HCT116 (cell line): ENCODE data around the gene NPAS4. TPM values are rescaled to one million over a fixed set of nuclear protein-coding genes. Genes with fewer than 3 reads are reported as not detected.

ENCODE experiments used
- ATAC-seq: fragments of 200-7000 bp; cut with Tn5 transposase; 2 replicates; pipeline ENCODE4 v1.9.1; 2020; ENCODE audit warnings: mild to moderate bottlenecking, moderate library complexity
- BruUV-seq: library from RNA; stranded (reverse); fragments of 400-500 nt; replicated peaks from 2 replicates; lab custom pipeline; 2021; lab: Mats Ljungman, UMichigan
- CTCF ChIA-PET: fragments of 300-600 bp; sonication (Branson Sonifier 250); formaldehyde crosslinking; loops from one replicate; lab custom pipeline; 2021; ENCODE audit warnings: antibody characterized with exemption; lab: Charles Lee
- POLR2A ChIA-PET: fragments of 300-600, 350-600 bp; sonication (Branson Sonifier 250); formaldehyde crosslinking; loops from one replicate; lab custom pipeline; 2021; ENCODE audit warnings: antibody characterized with exemption; lab: Charles Lee
- RAD21 ChIA-PET, 2 experiments: fragments of 300-600 bp; sonication (Branson Sonifier 250); formaldehyde crosslinking; loops; one replicate each; lab custom pipeline; 2023; ENCODE audit warnings: low total read pairs in 2 of 2; ENCODE audit not compliant: uncharacterized antibody in 2 of 2, unreplicated experiment in 2 of 2, low non-redundant PET in 1 of 2; lab: Charles Lee
- DNase-seq: peaks from one replicate; pipeline ENCODE4 v3.0.0-alpha.2; 2010; ENCODE audit warnings: low read depth, low spot score
- H2AFZ ChIP-seq: fragments of 200-600 bp; shearing (Covaris generic), sonication (generic); 2 replicates; pipeline ENCODE4 v1.6.1; 2017; ENCODE audit warnings: low read depth, mixed run types, mixed read lengths, antibody characterized with exemption, low read length; ENCODE audit not compliant: poor library complexity, severe bottlenecking
- H3K27ac ChIP-seq: 2 replicates; pipeline ENCODE4 v1.5.1; 2012; ENCODE audit warnings: low read depth, low read length
- H3K27me3 ChIP-seq: fragments of 200-600 bp; sonication (generic); 2 replicates; pipeline ENCODE4 v1.6.1; 2016; ENCODE audit warnings: mixed run types, low read length, mixed read lengths; ENCODE audit not compliant: insufficient read depth
- H3K36me3 ChIP-seq, 2 experiments: fragments of 200-500 bp in 1 of 2; fragments of 200-600 bp in 1 of 2; sonication (Bioruptor generic) in 1 of 2; sonication (generic) in 1 of 2; 2 replicates each; pipeline versions ENCODE4 v1.5.1 to v1.6.1; 2014 to 2016; ENCODE audit warnings: low read length in 2 of 2, inconsistent platforms in 1 of 2, mixed read lengths in 1 of 2, mixed run types in 1 of 2; ENCODE audit not compliant: insufficient read depth in 2 of 2, control insufficient read depth in 1 of 2
- H3K4me1 ChIP-seq, 2 experiments: fragments of 200-600 bp in 1 of 2; sonication (generic) in 1 of 2; 2 replicates each; pipeline versions ENCODE4 v1.5.1 to v1.6.1; 2012 to 2017; ENCODE audit warnings: low read length in 2 of 2, inconsistent platforms in 1 of 2, mild to moderate bottlenecking in 1 of 2, mixed read lengths in 1 of 2, mixed run types in 1 of 2, moderate library complexity in 1 of 2; ENCODE audit not compliant: insufficient read depth in 2 of 2, control insufficient read depth in 1 of 2
- H3K4me2 ChIP-seq: fragments of 200-600 bp; sonication (generic); 2 replicates; pipeline ENCODE4 v1.6.1; 2017; ENCODE audit warnings: mixed run types, low read length, mixed read lengths
- H3K4me3 ChIP-seq, 2 experiments: fragments of 200-600 bp in 1 of 2; sonication (generic) in 1 of 2; replicated peaks in 1 of 2; 2 replicates each; pipeline ENCODE4 v1.5.1; 2011 to 2016; ENCODE audit warnings: low read length in 2 of 2, control low read depth in 1 of 2, low read depth in 1 of 2, mild to moderate bottlenecking in 1 of 2, mixed read lengths in 1 of 2, mixed run types in 1 of 2
- H3K79me2 ChIP-seq: fragments of 200-600 bp; sonication (generic); 2 replicates; pipeline ENCODE4 v1.6.1; 2017; ENCODE audit warnings: mild to moderate bottlenecking, mixed run types, low read length, moderate library complexity, mixed read lengths; ENCODE audit not compliant: insufficient read depth
- H3K9ac ChIP-seq: fragments of 200-600 bp; sonication (generic); 2 replicates; pipeline ENCODE4 v1.6.1; 2016; ENCODE audit warnings: low read length, mixed read lengths
- H3K9me2 ChIP-seq: fragments of 200-600 bp; sonication (generic), shearing (Covaris generic); 2 replicates; pipeline ENCODE4 v1.6.1; 2017; ENCODE audit warnings: mixed run types, mild to moderate bottlenecking, moderate library complexity; ENCODE audit not compliant: insufficient read depth
- H3K9me3 ChIP-seq, 2 experiments: fragments of 200-500 bp in 1 of 2; fragments of 200-600 bp in 1 of 2; sonication (Bioruptor generic) in 1 of 2; sonication (generic) in 1 of 2; 2 replicates each; pipeline ENCODE4 v1.6.1; 2014 to 2017; ENCODE audit warnings: low read length in 2 of 2, mixed read lengths in 2 of 2, inconsistent platforms in 1 of 2, low read depth in 1 of 2, mild to moderate bottlenecking in 1 of 2, mixed run types in 1 of 2, moderate library complexity in 1 of 2; ENCODE audit not compliant: control insufficient read depth in 1 of 2, insufficient read depth in 1 of 2
- H4K20me1 ChIP-seq: fragments of 200-600 bp; sonication (generic), shearing (Covaris generic); 2 replicates; pipeline ENCODE4 v1.6.1; 2017; ENCODE audit warnings: mixed run types, mild to moderate bottlenecking, moderate library complexity; ENCODE audit not compliant: insufficient read depth
- EZH2phosphoT487 ChIP-seq: fragments of 200-600 bp; IDR thresholded peaks from 2 replicates; pipeline ENCODE4 v1.6.1; 2018; ENCODE audit warnings: antibody characterized with exemption, borderline replicate concordance
- POLR2AphosphoS5 ChIP-seq: IDR thresholded peaks from 2 replicates; pipeline ENCODE4 v1.6.1; 2011; ENCODE audit warnings: mild to moderate bottlenecking, low read depth, low read length, moderate library complexity
- RAD21 ChIP-seq: IDR thresholded peaks from 2 replicates; pipeline ENCODE4 v1.6.1; 2012; ENCODE audit warnings: low read depth, mild to moderate bottlenecking
- SP1 ChIP-seq: IDR thresholded peaks from 2 replicates; pipeline ENCODE4 v1.6.1; 2012; ENCODE audit warnings: low read depth
- ZFX ChIP-seq: fragments of 450-650 bp; IDR thresholded peaks from 2 replicates; pipeline ENCODE4 v1.6.1; 2017
- intact Hi-C: fragments of 100-400 bp; cut with micrococcal nuclease; formaldehyde crosslinking; loops from 2 replicates; pipeline ENCODE4 v1.10.0; 2022
- total RNA-seq: library from RNA; stranded (reverse); gene quantifications from one replicate; pipeline ENCODE4 v1.2.1, GENCODE V29; 2021; ENCODE audit not compliant: unreplicated experiment
- TF ChIP-seq, protein P1 (sequence below), 3 experiments: fragments of 200-600 bp in 1 of 3; sonication (generic) in 1 of 3; IDR thresholded peaks in 2 of 3; conservative IDR thresholded peaks in 1 of 3; 2 replicates each; pipeline ENCODE4 v1.5.1; 2012 to 2017; ENCODE audit warnings: low read depth in 2 of 3, low read length in 2 of 3, antibody characterized with exemption in 1 of 3, borderline replicate concordance in 1 of 3, control low read depth in 1 of 3, mild to moderate bottlenecking in 1 of 3, mixed read lengths in 1 of 3, mixed run types in 1 of 3, moderate library complexity in 1 of 3; ENCODE audit not compliant: insufficient read depth in 1 of 3

The NPAS4 gene
- total RNA-seq, 1 experiment from 2014 or later, result not detected

DNA sequence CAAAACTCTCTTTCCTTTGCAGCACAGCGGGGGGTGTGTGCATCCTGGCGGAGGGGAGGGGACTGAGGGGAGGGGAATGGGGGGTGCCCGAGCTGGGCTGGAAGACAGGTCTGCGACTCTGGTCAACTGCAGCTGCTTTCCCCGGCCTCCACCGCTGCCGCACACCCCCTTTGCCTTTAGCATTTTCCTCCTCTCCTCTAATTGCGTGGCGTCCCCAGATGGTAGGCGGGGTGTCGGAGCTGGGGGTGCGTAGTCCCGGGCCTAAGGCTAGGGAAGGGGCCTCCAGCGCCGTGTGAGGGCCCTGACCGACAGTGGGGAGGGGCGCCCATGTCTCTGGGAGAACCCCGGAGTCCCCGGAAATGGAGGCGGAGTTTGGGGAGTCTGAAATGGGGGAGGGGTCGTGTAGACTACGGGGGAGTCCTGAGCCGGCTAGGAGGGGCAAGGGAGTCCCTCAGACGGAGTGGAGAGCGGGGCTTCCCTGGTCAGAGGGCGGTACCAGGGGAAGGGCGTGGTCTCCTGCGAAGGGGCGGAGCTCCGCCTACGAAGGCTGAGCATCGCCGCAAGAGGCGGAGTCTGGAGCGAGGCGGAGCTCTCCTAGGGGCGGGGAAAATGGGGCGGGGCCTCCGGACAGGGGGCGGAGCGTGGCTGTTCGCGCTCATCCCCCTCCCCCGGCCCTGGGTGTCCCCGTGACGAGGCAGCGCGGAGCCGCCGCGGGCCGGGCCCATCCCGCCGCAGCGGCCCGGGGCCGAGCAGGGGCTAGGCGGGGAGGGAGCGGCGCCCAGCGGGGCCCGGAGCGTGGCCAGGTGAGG, 45.6 kb downstream of the NPAS4 start, which contains the start of gene PELI3:
TSS of gene PELI3 (plus strand) at position 681 of the 809 bp plus-strand sequence. CDS start 1,224 bp downstream, outside the sequence.
- Histone ChIP-seq H2AFZ (peak within 1 kb of the TSS; percentile 73), H3K4me1 (peaks cover 8 to 19% of the 10 kb centered on the region in 2 experiments), H3K4me2 (peak within 1 kb of the TSS; percentile 93), H3K36me3 (peaks cover 0 to 3% of the 10 kb centered on the region in 2 experiments; a peak in 1 of 4 replicates), H3K9me2 (no peaks in the 10 kb centered on the region), H3K9me3 (peaks cover 6 to 7% of the 10 kb centered on the region in 2 experiments; a peak in 1 of 4 replicates), H3K4me3 (peak within 1 kb of the TSS; percentile 71 to 95), H3K79me2 (peaks cover 8% of the 10 kb centered on the region; the same call in 1 of the 2 replicates), H3K27me3 (no peaks in the 10 kb centered on the region), H3K9ac (peak within 1 kb of the TSS; percentile 83), H3K27ac (peak within 1 kb of the TSS; percentile 70), H4K20me1 (no peaks in the 10 kb centered on the region)
- ChIA-PET CTCF (interaction anchor here (0.6 to 2.0 kb wide), 6 partner anchors 12 to 80 kb away, joined by 3 to 13 read pairs (median 4); partner anchors contain the start of genes DPP3, MRPL11 and ZDHHC24), RAD21 (interaction anchor here (0.6 to 1.1 kb wide), 5 partner anchors 28 to 773 kb away, joined by 3 to 5 read pairs (median 3); partner anchors contain the start of gene MRPL11 (in 1 of the 2)), POLR2A (interaction anchor here (0.6 to 3.3 kb wide), 8 partner anchors 13 to 261 kb away, joined by 3 to 17 read pairs (median 4); partner anchors contain the start of genes DPP3, MRPL11, RBM4 and RBM4B)
- BruUV-seq, result TSS peak; percentile 16
- TF ChIP-seq POLR2AphosphoS5, result peak; percentile 71
- TF ChIP-seq SP1, result 0 out of 2 replicates have a peak, but pooled peaks have one; percentile 4
- TF ChIP-seq EZH2phosphoT487, result no peak
- DNase-seq (peak; percentile 74), ATAC-seq (peak; percentile 91)
- intact Hi-C loops, result loop anchor here (1.0 kb wide), 1 partner anchor 13 kb away; no protein-coding TSS in a partner anchor

DNA sequence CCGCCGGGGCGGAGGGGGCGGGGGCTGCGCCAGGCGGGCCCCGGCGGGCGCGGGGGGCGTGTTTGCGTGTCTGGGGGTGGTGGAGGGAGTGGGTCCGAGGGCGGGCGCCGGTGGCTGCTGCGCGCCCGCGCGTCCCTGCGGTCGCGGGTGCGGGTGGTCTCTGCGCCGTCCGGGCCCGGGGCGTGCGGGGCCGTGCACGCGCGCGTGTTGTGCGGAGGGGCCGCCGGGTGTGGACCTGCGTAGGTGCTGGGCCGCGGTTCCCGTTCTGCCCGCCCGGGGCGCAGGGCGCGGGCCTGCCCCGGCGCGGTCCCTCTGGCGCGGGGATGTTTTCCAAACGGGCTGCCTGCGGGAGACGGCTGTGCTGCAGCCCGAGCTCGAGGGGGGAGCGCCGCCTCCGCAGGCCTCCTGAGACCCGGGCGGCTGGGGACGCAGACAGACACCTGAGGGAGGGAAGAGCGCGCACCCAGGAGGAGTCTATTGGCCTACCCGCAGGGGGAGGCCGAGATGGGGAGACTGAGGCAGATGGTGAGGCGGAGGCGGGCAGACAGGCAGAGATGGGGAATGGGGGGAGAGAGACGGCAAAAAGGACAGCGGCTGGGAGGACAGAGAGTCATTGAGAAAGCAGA, 46.3 kb downstream of the NPAS4 start:
- POLR2A ChIA-PET, result interaction anchor here (0.9 to 3.3 kb wide), 6 partner anchors 12 to 211 kb away, joined by 3 to 17 read pairs (median 5); partner anchors contain the start of genes DPP3, MRPL11, RBM4 and RBM4B

More for the DNA sequence above, 46.3 kb downstream of the NPAS4 start:
- DNase-seq, result no peak
- Histone ChIP-seq H3K4me1 (peaks cover 8 to 19% of the 10 kb centered on the region in 2 experiments), H3K9me3 (peaks cover 6 to 7% of the 10 kb centered on the region in 2 experiments; a peak in 1 of 4 replicates), H3K4me3 (peak overlapping the region; percentile 71 to 95), H3K9me2 (no peaks in the 10 kb centered on the region), H3K27me3 (no peaks in the 10 kb centered on the region), H3K9ac (peak overlapping the region; percentile 83), H3K27ac (peak overlapping the region; percentile 70; the same call in 1 of the 2 replicates), H3K36me3 (peaks cover 0 to 3% of the 10 kb centered on the region in 2 experiments; a peak in 1 of 4 replicates), H4K20me1 (no peaks in the 10 kb centered on the region), H3K79me2 (peaks cover 8% of the 10 kb centered on the region; the same call in 1 of the 2 replicates), H2AFZ (no peak overlapping the region), H3K4me2 (peak overlapping the region; percentile 93)
- RAD21 ChIA-PET, result interaction anchor here (0.6 to 0.9 kb wide), 2 partner anchors 28 to 211 kb away, joined by 3 to 5 read pairs; partner anchors contain the start of gene MRPL11 (in 1 of the 2)
- intact Hi-C loops, result no loop called here
- CTCF ChIA-PET, result interaction anchor here (0.9 to 2.0 kb wide), 3 partner anchors 13 to 29 kb away, joined by 3 to 13 read pairs (median 3); partner anchors contain the start of genes DPP3 and MRPL11
- BruUV-seq, result no TSS peak
- ATAC-seq, result peak; percentile 68
- TF ChIP-seq RAD21, result no peak
- TF ChIP-seq, protein P1, sequence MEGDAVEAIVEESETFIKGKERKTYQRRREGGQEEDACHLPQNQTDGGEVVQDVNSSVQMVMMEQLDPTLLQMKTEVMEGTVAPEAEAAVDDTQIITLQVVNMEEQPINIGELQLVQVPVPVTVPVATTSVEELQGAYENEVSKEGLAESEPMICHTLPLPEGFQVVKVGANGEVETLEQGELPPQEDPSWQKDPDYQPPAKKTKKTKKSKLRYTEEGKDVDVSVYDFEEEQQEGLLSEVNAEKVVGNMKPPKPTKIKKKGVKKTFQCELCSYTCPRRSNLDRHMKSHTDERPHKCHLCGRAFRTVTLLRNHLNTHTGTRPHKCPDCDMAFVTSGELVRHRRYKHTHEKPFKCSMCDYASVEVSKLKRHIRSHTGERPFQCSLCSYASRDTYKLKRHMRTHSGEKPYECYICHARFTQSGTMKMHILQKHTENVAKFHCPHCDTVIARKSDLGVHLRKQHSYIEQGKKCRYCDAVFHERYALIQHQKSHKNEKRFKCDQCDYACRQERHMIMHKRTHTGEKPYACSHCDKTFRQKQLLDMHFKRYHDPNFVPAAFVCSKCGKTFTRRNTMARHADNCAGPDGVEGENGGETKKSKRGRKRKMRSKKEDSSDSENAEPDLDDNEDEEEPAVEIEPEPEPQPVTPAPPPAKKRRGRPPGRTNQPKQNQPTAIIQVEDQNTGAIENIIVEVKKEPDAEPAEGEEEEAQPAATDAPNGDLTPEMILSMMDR (IDR thresholded peaks at IDR 0.05 in 2 of 3, conservative IDR thresholded peaks at IDR 0.05 in 1 of 3; ENCODE audit: borderline replicate concordance in 1 of 3, insufficient read depth in 1 of 3, low read depth in 2 of 3, low read length in 2 of 3), result peak in 1 of 3 experiments; percentile 33; a peak in 3 of 6 replicates
- TF ChIP-seq ZFX, result peak; percentile 85
